ENCODE data around the gene MUC5AC.
"Not testable (repeated sequence)": the region's sequence is repeated elsewhere in the genome, so short reads cannot be mapped to it uniquely, and the experiment has no call there.

Gene MUC5AC

GRCh38 chr11:1152316-1153104 lies 5.2 kb upstream of the MUC5AC start:
- DNase-seq (ENCODE audit: low read depth, low spot score), result no peak
- CTCF ChIA-PET, result interaction anchor here (2.0 kb wide), 1 partner anchor 10 kb away, joined by 5 read pairs; no protein-coding TSS in a partner anchor
- POLR2A ChIA-PET, result no interaction called here
- no peak overlapping the region for H3K4me3 ChIP-seq (ENCODE audit: low read depth, low read length)
- no peak for TF ChIP-seq CTCF (IDR thresholded peaks at IDR 0.05; ENCODE audit: insufficient read depth, low read length, missing control alignments)

GRCh38 chr11:1153105-1153950 lies 4.4 kb upstream of the MUC5AC start:
- ChIA-PET POLR2A (no interaction called here), CTCF (no interaction called here)
- TF ChIP-seq CTCF (IDR thresholded peaks at IDR 0.05; ENCODE audit: insufficient read depth, low read length, missing control alignments), result no peak
- H3K4me3 ChIP-seq (ENCODE audit: low read depth, low read length), result no peak overlapping the region
- DNase-seq (ENCODE audit: low read depth, low spot score), result no peak

GRCh38 chr11:1153951-1154493 lies 3.7 kb upstream of the MUC5AC start:
- peak; percentile 28 for DNase-seq (ENCODE audit: low read depth, low spot score)
- TF ChIP-seq CTCF (IDR thresholded peaks at IDR 0.05; ENCODE audit: insufficient read depth, low read length, missing control alignments), result no peak
- ChIA-PET POLR2A (no interaction called here), CTCF (no interaction called here)
- H3K4me3 ChIP-seq (ENCODE audit: low read depth, low read length), result no peak overlapping the region

GRCh38 chr11:1154656-1155055 lies 3.1 kb upstream of the MUC5AC start:
- CTCF ChIA-PET; H3K4me3 ChIP-seq (ENCODE audit: low read depth, low read length); POLR2A ChIA-PET; DNase-seq (ENCODE audit: low read depth, low spot score): not testable (repeated sequence)

GRCh38 chr11:1155274-1155693 lies 2.5 kb upstream of the MUC5AC start:
- H3K4me3 ChIP-seq (ENCODE audit: low read depth, low read length), result no peak overlapping the region
- DNase-seq (ENCODE audit: low read depth, low spot score), result no peak
- TF ChIP-seq CTCF (IDR thresholded peaks at IDR 0.05; ENCODE audit: insufficient read depth, low read length, missing control alignments), result no peak
- ChIA-PET POLR2A (no interaction called here), CTCF (no interaction called here)

- CTCF ChIA-PET, result no interaction called here
- DNase-seq (ENCODE audit: low read depth, low spot score), result no peak
- H3K4me3 ChIP-seq (ENCODE audit: low read depth, low read length), result no peak overlapping the region
- no peak for TF ChIP-seq CTCF (IDR thresholded peaks at IDR 0.05; ENCODE audit: insufficient read depth, low read length, missing control alignments)
- POLR2A ChIA-PET, result no interaction called here
These were observed 1.0 kb upstream of the MUC5AC start for GRCh38 chr11:1156506-1157340.

Data from AG04449 (cell line).